WTC11 (cell line): ENCODE results near the gene RABGAP1. TPM values are rescaled to one million over a fixed set of nuclear protein-coding genes. Genes with fewer than 3 reads are reported as not detected.

Experiments
- ATAC-seq: fragments of 200-7000 bp; cut with Tn5 transposase; 2 replicates; pipeline ENCODE4 v1.10.0; 2021; ENCODE audit warnings: mild to moderate bottlenecking, moderate library complexity
- CTCF ChIA-PET: fragments of 300-600 bp; sonication (Branson Sonifier 250); formaldehyde crosslinking; loops from one replicate; lab custom pipeline; 2021; ENCODE audit warnings: antibody characterized with exemption; lab: Charles Lee
- POLR2A ChIA-PET: fragments of 350-600 bp; sonication (Branson Sonifier 250); formaldehyde crosslinking; loops from one replicate; lab custom pipeline; 2021; ENCODE audit warnings: antibody characterized with exemption; lab: Charles Lee
- DNase-seq: peaks from one replicate; pipeline ENCODE4 v3.0.0; 2021; ENCODE audit warnings: low spot score
- H3K27ac Mint-ChIP-seq: 2 replicates; pipeline ENCODE4 v1.8.0; 2021; ENCODE audit warnings: mixed read lengths
- H3K27me3 Mint-ChIP-seq: 2 replicates; pipeline ENCODE4 v1.8.0; 2021; ENCODE audit warnings: low read depth, mild to moderate bottlenecking, moderate library complexity, mixed read lengths
- H3K36me3 Mint-ChIP-seq: 2 replicates; pipeline ENCODE4 v1.8.0; 2021; ENCODE audit warnings: mixed read lengths
- H3K4me1 Mint-ChIP-seq: 2 replicates; pipeline ENCODE4 v1.8.0; 2022; ENCODE audit warnings: mixed read lengths
- H3K4me3 Mint-ChIP-seq: 2 replicates; pipeline ENCODE4 v1.8.0; 2021; ENCODE audit warnings: mild to moderate bottlenecking, moderate library complexity, mixed read lengths
- H3K9me3 Mint-ChIP-seq: 2 replicates; pipeline ENCODE4 v1.8.0; 2021; ENCODE audit warnings: mixed read lengths
- ELF4 ChIP-seq: sonication (generic); formaldehyde crosslinking; IDR thresholded peaks from 2 replicates; pipeline ENCODE4 v1.8.1; 2022; ENCODE audit warnings: low read depth, mild to moderate bottlenecking, moderate library complexity, missing genetic modification reagents
- EMX1 ChIP-seq: fragments of 250-450 bp; sonication (Bioruptor Pico); IDR thresholded peaks from 2 replicates; pipeline ENCODE4 v1.8.0; 2021; ENCODE audit warnings: mild to moderate bottlenecking
- MXD4 ChIP-seq: fragments of 250-450 bp; sonication (Bioruptor Pico); IDR thresholded peaks from 2 replicates; pipeline ENCODE4 v1.8.0; 2021; ENCODE audit warnings: mild to moderate bottlenecking, moderate library complexity, borderline replicate concordance
- NFATC4 ChIP-seq: fragments of 250-450 bp; sonication (Bioruptor Pico); IDR thresholded peaks from 2 replicates; pipeline ENCODE4 v1.9.0; 2021; ENCODE audit warnings: mild to moderate bottlenecking
- OVOL2 ChIP-seq: fragments of 250-450 bp; sonication (Bioruptor Pico); IDR thresholded peaks from 2 replicates; pipeline ENCODE4 v1.9.0; 2021; ENCODE audit warnings: mild to moderate bottlenecking, borderline replicate concordance
- PRRX2 ChIP-seq: fragments of 250-450 bp; sonication (Bioruptor Pico); IDR thresholded peaks from 2 replicates; pipeline ENCODE4 v1.8.0; 2021; ENCODE audit warnings: mild to moderate bottlenecking
- RELA ChIP-seq: sonication (generic); formaldehyde crosslinking; IDR thresholded peaks from 2 replicates; pipeline ENCODE4 v1.8.1; 2022; ENCODE audit warnings: missing genetic modification reagents, mild to moderate bottlenecking, borderline replicate concordance
- USF2 ChIP-seq: sonication (generic); formaldehyde crosslinking; IDR thresholded peaks from 2 replicates; pipeline ENCODE4 v1.8.1; 2023; ENCODE audit warnings: mild to moderate bottlenecking, missing genetic modification reagents, moderate library complexity
- ZBTB21 ChIP-seq: sonication (generic); formaldehyde crosslinking; IDR thresholded peaks from 2 replicates; pipeline ENCODE4 v1.8.1; 2023; ENCODE audit warnings: mild to moderate bottlenecking, missing genetic modification reagents, borderline replicate concordance
- ZNF219 ChIP-seq: sonication (generic); formaldehyde crosslinking; IDR thresholded peaks from 2 replicates; pipeline ENCODE4 v1.8.0; 2023; ENCODE audit warnings: missing genetic modification reagents, mild to moderate bottlenecking, borderline replicate concordance
- ZSCAN18 ChIP-seq: fragments of 250-450 bp; sonication (Bioruptor Pico); IDR thresholded peaks from 2 replicates; pipeline ENCODE4 v2.1.2; 2022; ENCODE audit warnings: mild to moderate bottlenecking, moderate library complexity
- total RNA-seq: library from RNA; stranded (reverse); gene quantifications from 3 replicates; pipeline ENCODE4 v1.2.3, GENCODE V29; 2021
- TF ChIP-seq, protein P1 (sequence below): sonication (generic); formaldehyde crosslinking; IDR thresholded peaks from 2 replicates; pipeline ENCODE4 v1.8.0; 2022; ENCODE audit warnings: mild to moderate bottlenecking, missing genetic modification reagents
- TF ChIP-seq, protein P2 (sequence below): sonication (generic); formaldehyde crosslinking; IDR thresholded peaks from 2 replicates; pipeline ENCODE4 v1.8.0; 2022; ENCODE audit warnings: mild to moderate bottlenecking, missing genetic modification reagents
- TF ChIP-seq, protein P3 (sequence below): sonication (generic); formaldehyde crosslinking; IDR thresholded peaks from 2 replicates; pipeline ENCODE4 v1.8.1; 2022; ENCODE audit warnings: low read depth, mild to moderate bottlenecking, moderate library complexity, missing genetic modification reagents, borderline replicate concordance
- TF ChIP-seq, protein P4 (sequence below): sonication (generic); formaldehyde crosslinking; IDR thresholded peaks from 2 replicates; pipeline ENCODE4 v1.8.1; 2023; ENCODE audit warnings: mild to moderate bottlenecking, missing genetic modification reagents, moderate library complexity

The RABGAP1 gene
- total RNA-seq, 1 experiment from 2014 or later, result 38.1 TPM

DNA sequence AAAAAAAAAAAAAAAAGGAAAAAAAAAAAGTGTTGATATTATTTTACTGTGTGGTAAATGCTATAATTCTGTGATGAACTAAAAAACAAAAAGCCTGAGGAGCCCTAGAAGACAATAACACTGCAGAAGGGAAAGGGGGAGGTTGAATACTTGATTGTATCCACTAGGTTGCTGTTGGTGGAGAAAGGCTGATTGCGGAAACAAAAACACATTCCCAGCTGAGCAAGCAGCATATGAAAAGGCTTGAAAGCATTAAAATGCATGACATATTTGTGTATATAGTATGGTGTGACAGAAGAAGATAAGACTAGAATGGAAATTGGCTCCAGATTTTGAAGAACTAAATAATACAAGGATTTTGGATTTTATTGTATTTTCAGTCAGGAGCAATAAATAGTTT, 8.9 kb downstream of the RABGAP1 start:
- 0 out of 2 replicates have a peak overlapping the region, but pooled peaks have one; percentile 1 for H3K4me3 Mint-ChIP-seq
- peak overlapping the region; percentile 86 for H3K27ac Mint-ChIP-seq
- no peak for TF ChIP-seq ZNF219 (CRISPR knock-in tag)
- TF ChIP-seq, protein P1, sequence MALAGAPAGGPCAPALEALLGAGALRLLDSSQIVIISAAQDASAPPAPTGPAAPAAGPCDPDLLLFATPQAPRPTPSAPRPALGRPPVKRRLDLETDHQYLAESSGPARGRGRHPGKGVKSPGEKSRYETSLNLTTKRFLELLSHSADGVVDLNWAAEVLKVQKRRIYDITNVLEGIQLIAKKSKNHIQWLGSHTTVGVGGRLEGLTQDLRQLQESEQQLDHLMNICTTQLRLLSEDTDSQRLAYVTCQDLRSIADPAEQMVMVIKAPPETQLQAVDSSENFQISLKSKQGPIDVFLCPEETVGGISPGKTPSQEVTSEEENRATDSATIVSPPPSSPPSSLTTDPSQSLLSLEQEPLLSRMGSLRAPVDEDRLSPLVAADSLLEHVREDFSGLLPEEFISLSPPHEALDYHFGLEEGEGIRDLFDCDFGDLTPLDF (CRISPR knock-in tag), result no peak
- TF ChIP-seq ELF4 (CRISPR knock-in tag), result no peak
- TF ChIP-seq, protein P2, sequence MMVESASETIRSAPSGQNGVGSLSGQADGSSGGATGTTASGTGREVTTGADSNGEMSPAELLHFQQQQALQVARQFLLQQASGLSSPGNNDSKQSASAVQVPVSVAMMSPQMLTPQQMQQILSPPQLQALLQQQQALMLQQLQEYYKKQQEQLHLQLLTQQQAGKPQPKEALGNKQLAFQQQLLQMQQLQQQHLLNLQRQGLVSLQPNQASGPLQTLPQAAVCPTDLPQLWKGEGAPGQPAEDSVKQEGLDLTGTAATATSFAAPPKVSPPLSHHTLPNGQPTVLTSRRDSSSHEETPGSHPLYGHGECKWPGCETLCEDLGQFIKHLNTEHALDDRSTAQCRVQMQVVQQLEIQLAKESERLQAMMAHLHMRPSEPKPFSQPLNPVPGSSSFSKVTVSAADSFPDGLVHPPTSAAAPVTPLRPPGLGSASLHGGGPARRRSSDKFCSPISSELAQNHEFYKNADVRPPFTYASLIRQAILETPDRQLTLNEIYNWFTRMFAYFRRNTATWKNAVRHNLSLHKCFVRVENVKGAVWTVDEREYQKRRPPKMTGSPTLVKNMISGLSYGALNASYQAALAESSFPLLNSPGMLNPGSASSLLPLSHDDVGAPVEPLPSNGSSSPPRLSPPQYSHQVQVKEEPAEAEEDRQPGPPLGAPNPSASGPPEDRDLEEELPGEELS, result no peak
- TF ChIP-seq, protein P3, sequence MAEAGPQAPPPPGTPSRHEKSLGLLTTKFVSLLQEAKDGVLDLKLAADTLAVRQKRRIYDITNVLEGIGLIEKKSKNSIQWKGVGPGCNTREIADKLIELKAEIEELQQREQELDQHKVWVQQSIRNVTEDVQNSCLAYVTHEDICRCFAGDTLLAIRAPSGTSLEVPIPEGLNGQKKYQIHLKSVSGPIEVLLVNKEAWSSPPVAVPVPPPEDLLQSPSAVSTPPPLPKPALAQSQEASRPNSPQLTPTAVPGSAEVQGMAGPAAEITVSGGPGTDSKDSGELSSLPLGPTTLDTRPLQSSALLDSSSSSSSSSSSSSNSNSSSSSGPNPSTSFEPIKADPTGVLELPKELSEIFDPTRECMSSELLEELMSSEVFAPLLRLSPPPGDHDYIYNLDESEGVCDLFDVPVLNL, result no peak
- no peak for TF ChIP-seq PRRX2 (CRISPR knock-in tag)
- TF ChIP-seq ZSCAN18, result no peak
- TF ChIP-seq NFATC4 (CRISPR knock-in tag), result no peak
- TF ChIP-seq USF2 (CRISPR knock-in tag), result no peak
- ATAC-seq (peak; percentile 65), DNase-seq (no peak)
- 0 out of 2 replicates have a peak, but pooled peaks cover 2% of the 10 kb centered on the region for H3K9me3 Mint-ChIP-seq
- no peaks in the 10 kb centered on the region for H3K27me3 Mint-ChIP-seq
- CTCF ChIA-PET, result interaction anchor here (0.7 kb wide), 2 partner anchors 148 to 486 kb away, joined by 4 to 5 read pairs; no protein-coding TSS in a partner anchor
- POLR2A ChIA-PET, result interaction anchor here (0.7 to 1.2 kb wide), 3 partner anchors 9 to 88 kb away, joined by 4 read pairs; partner anchors contain the start of genes RABGAP1 and ZBTB6
- H3K4me1 Mint-ChIP-seq, result peaks cover 60% of the 10 kb centered on the region
- H3K36me3 Mint-ChIP-seq, result no peaks in the 10 kb centered on the region

DNA sequence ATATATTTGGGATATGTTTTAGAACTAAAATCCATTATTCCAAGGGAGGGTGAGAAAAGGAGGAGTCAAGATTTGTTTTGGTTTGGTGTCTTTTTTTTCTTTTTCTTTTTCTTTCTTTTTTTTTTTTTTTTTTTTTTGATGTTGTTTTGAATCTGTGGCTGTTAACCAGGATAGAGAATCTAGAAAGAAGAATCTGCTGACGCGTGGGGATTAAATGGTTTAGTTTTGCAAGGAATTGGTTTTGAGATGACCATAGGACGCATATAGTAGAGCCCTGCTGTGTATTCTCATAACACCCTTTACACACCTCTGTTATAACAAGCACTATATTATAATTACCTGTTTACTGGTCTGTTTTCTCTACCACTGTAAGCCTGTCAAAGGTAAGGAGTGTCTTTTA, 9.4 kb downstream of the RABGAP1 start:
- H3K4me1 Mint-ChIP-seq, result peaks cover 60% of the 10 kb centered on the region
- H3K9me3 Mint-ChIP-seq, result 0 out of 2 replicates have a peak, but pooled peaks cover 2% of the 10 kb centered on the region
- DNase-seq (no peak), ATAC-seq (no peak)
- H3K27me3 Mint-ChIP-seq, result no peaks in the 10 kb centered on the region
- no peaks in the 10 kb centered on the region for H3K36me3 Mint-ChIP-seq
- peak overlapping the region; percentile 86 for H3K27ac Mint-ChIP-seq
- no peak overlapping the region for H3K4me3 Mint-ChIP-seq
- no peak for TF ChIP-seq RELA (CRISPR knock-in tag)
- TF ChIP-seq EMX1 (CRISPR knock-in tag), result no peak
- POLR2A ChIA-PET, result no interaction called here
- CTCF ChIA-PET, result no interaction called here

DNA sequence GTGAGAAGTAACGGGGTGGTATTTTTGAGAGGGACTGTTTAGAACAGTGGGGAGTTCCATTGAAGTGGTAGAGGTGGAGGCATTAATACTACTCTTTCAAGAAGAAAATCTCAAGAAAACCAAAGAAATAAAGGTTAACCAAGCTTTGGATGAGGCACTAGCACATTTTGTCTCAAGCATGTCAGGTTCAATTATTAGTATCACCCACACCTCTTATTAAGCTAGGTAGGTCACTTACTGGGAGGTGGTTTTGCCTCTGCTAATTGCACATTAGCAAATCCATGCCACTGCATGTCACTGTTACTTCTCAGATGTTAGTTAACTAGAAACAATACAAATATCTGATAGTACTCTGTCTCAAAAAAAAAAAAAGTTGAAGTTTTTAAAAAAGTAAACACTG, 10.2 kb downstream of the RABGAP1 start:
- CTCF ChIA-PET, result no interaction called here
- H3K9me3 Mint-ChIP-seq, result 0 out of 2 replicates have a peak, but pooled peaks cover 2% of the 10 kb centered on the region
- H3K4me3 Mint-ChIP-seq, result no peak overlapping the region
- TF ChIP-seq MXD4 (CRISPR knock-in tag), result no peak
- TF ChIP-seq, all 79 proteins: peak for 0
- POLR2A ChIA-PET, result no interaction called here
- ATAC-seq (no peak), DNase-seq (no peak)
- Mint-ChIP-seq H3K27ac (peak overlapping the region; percentile 20; the same call in 1 of the 2 replicates), H3K4me1 (peaks cover 53% of the 10 kb centered on the region), H3K27me3 (no peaks in the 10 kb centered on the region), H3K36me3 (no peaks in the 10 kb centered on the region)

DNA sequence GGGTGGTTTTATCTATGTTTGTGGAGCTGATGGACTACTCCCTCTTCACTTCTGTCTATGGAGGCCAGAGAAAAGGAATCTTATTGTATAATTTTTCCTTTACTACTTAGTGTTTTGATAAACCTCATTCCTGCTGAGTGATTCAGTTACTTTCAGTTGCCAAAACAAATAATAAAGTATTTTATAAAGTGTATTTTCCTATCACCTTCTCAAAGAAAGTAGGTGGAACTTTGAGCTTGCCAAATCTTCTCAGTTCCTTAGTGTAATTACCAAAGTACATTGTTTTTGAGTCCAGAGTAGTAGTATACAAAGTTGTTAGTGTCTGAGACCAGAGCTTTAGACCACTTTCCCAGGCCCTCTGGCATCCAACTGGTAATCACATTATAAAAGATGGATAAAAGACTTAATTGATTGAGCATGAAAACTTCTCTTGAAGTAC, 13.5 kb downstream of the RABGAP1 start:
- no peak overlapping the region for H3K27ac Mint-ChIP-seq
- H3K4me1 Mint-ChIP-seq, result peaks cover 28% of the 10 kb centered on the region
- H3K9me3 Mint-ChIP-seq, result no peaks in the 10 kb centered on the region
- CTCF ChIA-PET, result no interaction called here
- POLR2A ChIA-PET, result interaction anchor here (1.8 kb wide), 1 partner anchor 14 kb away, joined by 7 read pairs; the partner anchor contains the start of gene RABGAP1
- H3K36me3 Mint-ChIP-seq, result peaks cover 12% of the 10 kb centered on the region
- TF ChIP-seq, protein P4, sequence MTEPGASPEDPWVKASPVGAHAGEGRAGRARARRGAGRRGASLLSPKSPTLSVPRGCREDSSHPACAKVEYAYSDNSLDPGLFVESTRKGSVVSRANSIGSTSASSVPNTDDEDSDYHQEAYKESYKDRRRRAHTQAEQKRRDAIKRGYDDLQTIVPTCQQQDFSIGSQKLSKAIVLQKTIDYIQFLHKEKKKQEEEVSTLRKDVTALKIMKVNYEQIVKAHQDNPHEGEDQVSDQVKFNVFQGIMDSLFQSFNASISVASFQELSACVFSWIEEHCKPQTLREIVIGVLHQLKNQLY (CRISPR knock-in tag), result no peak
- TF ChIP-seq, protein P2, result no peak
- TF ChIP-seq ZBTB21 (CRISPR knock-in tag), result no peak
- TF ChIP-seq ZNF219 (CRISPR knock-in tag), result no peak
- no peak for TF ChIP-seq OVOL2 (CRISPR knock-in tag)
- TF ChIP-seq, all 79 proteins: peak for 0
- no peak for ATAC-seq
- no peaks in the 10 kb centered on the region for H3K27me3 Mint-ChIP-seq
- H3K4me3 Mint-ChIP-seq, result no peak overlapping the region
- no peak for DNase-seq
